Activated T-cell treated with anti-CD3 and anti-CD28 coated beads, Interleukin-2, amount 50 U/mL, for 1 hour (primary cell): ENCODE data around the gene GNPNAT1.
"Not testable (repeated sequence)": the region's sequence is repeated elsewhere in the genome, so short reads cannot be mapped to it uniquely, and the experiment has no call there.

Experiments
- DNase-seq: peaks from one replicate; pipeline ENCODE4 v3.0.0-alpha.2; 2020

GNPNAT1 gene

GRCh38 chr14:52789118-52789517, 2.3 kb downstream of the GNPNAT1 start:
- DNase-seq: no peak

- DNase-seq: no peak
Observed at GRCh38 chr14:52786887-52787286, 4.5 kb downstream of the GNPNAT1 start.

GRCh38 chr14:52783206-52783605, 8.2 kb downstream of the GNPNAT1 start:
- DNase-seq: no peak

GRCh38 chr14:52781629-52782028, 9.8 kb downstream of the GNPNAT1 start:
- DNase-seq: no peak

- DNase-seq: no peak
Observed at GRCh38 chr14:52780893-52781292, 10.5 kb downstream of the GNPNAT1 start.

- no peak for DNase-seq
Observed at GRCh38 chr14:52778702-52779101, 12.7 kb downstream of the GNPNAT1 start.

- DNase-seq: no peak
Observed at GRCh38 chr14:52776816-52777215, 14.6 kb downstream of the GNPNAT1 start.

- DNase-seq: no peak
Observed at GRCh38 chr14:52769887-52770286, 21.5 kb downstream of the GNPNAT1 start.

- no peak for DNase-seq
Observed at GRCh38 chr14:52767058-52767833, 24.2 kb downstream of the GNPNAT1 start.

- not testable (repeated sequence) for DNase-seq
Observed at GRCh38 chr14:52762923-52763322, 28.5 kb downstream of the GNPNAT1 start.

GRCh38 chr14:52759145-52759544, 32.3 kb downstream of the GNPNAT1 start:
- no peak for DNase-seq

GRCh38 chr14:52755607-52756316, 35.6 kb downstream of the GNPNAT1 start:
- no peak for DNase-seq

GRCh38 chr14:52748647-52749292, 42.6 kb downstream of the GNPNAT1 start:
- no peak for DNase-seq

GRCh38 chr14:52741865-52742264, 49.5 kb downstream of the GNPNAT1 start:
- no peak for DNase-seq

- no peak for DNase-seq
Observed at GRCh38 chr14:52740751-52741150, 50.7 kb downstream of the GNPNAT1 start.

- no peak for DNase-seq
Observed at GRCh38 chr14:52738409-52738808, 53.0 kb downstream of the GNPNAT1 start.

- no peak for DNase-seq
Observed at GRCh38 chr14:52735921-52736489, 55.4 kb downstream of the GNPNAT1 start.

- no peak for DNase-seq
Observed at GRCh38 chr14:52733824-52734223, 57.6 kb downstream of the GNPNAT1 start.

GRCh38 chr14:52730709-52731111, 60.7 kb downstream of the GNPNAT1 start:
- DNase-seq: no peak

- DNase-seq: peak; percentile 98
Observed at GRCh38 chr14:52729925-52730708, 61.3 kb downstream of the GNPNAT1 start, which contains the start of gene STYX. Gene STYX (plus strand): TSS chr14:52730166. CDS start chr14:52730475, 309 bp downstream.

- DNase-seq: no peak
Observed at GRCh38 chr14:52729585-52729924, 61.9 kb downstream of the GNPNAT1 start.

- DNase-seq: not testable (repeated sequence)
Observed at GRCh38 chr14:52729035-52729434, 62.4 kb downstream of the GNPNAT1 start.

GRCh38 chr14:52727509-52727908, 63.9 kb downstream of the GNPNAT1 start:
- DNase-seq: not testable (repeated sequence)
